Inflammatory macrophage treated with lipopolysaccharide for 4 hours (primary cell): ENCODE measurements around the gene ZNF521.

Source experiments
- DNase-seq: peaks from one replicate; pipeline ENCODE4 v3.0.0-alpha.2; 2020

Gene ZNF521

DNA sequence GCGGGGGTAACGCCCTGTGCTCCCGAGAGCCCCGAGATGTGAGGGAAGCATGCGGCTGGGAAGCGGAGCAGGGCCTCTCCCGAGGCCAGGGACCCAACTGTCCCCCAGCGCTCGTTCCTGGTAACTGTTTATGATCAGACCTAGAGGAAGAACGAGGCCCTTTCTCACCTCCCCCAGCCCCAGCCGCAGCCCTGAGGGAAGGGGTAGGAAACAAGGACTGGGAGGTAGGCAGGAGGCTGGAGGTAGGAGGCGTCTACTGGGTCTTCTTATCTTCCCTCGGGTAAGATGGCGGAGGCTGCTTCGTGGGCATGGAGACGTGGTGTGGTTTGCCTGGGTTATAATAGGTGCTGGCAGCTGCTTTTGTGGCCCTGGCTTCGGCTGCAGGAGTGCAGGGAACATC, 335.8 kb downstream of the ZNF521 start:
- no peak for DNase-seq
